NCI-H526 treated with DMSO at 0.1 percent for 48 hours (cell line): ENCODE data around the gene NELL1.
"Not testable (repeated sequence)": the region's sequence is repeated elsewhere in the genome, so short reads cannot be mapped to it uniquely, and the experiment has no call there.

Source experiments
- DNase-seq: peaks from one replicate; lab custom pipeline; 2025; lab: John Stamatoyannopoulos, UW

NELL1 gene

DNA sequence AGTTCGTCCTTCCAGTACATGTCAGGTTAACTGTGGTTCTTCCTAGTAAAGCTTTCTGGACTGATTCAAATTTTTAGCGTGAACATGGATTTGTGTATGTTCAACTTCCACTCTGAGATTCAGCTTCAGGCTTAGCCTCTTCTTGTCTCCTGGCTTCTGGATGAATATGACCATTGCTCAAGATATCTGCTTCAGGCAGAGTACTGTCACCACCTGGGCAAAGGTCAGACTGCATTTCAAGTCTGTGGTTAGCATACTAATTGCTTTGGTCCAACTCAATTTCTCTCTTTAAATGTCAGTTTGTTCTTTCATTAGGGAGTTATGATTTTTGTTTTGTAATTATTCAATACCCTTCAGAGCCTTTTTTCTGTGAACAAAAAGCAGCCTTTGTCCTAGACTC, 440.0 kb downstream of the NELL1 start:
- DNase-seq = no peak

DNA sequence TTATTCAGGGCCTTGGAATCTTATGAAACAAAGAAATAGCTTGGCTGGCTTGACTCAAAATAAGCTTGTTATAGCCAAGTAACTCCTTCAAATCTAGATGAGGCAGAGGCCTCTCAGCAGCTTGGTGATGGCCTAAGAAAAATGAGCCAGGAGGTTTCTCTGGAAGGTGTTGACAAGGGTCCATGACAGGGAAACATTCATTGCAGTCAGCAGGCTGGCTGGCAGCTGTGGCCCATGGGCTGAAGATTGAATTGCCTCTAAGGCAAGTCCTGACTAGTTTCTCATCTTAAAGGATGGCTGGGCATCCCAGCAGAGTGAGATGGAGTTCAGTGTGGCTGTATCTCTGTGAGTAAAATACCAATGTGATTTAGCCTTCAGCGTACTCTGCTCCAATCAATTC, 441.0 kb downstream of the NELL1 start:
- no peak for DNase-seq

DNA sequence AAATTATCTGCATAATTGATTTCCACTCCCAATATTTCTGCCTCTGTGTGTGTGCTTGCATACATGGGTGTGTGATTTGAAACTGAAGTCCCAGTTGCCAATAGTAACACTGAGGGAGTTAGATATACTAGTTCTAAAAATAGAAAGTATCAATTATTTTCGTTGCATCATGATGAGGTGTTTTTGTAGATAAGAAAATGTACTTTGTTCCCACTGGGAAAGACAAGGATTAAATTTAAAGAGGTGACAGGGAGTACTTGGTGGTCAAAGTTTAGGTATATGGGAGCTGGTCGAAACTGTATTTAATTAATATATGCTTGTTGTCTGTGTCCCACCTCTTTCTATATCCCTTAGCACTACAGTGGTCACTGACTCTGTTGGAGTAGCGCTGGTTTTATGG, 444.5 kb downstream of the NELL1 start:
- DNase-seq = no peak

DNA sequence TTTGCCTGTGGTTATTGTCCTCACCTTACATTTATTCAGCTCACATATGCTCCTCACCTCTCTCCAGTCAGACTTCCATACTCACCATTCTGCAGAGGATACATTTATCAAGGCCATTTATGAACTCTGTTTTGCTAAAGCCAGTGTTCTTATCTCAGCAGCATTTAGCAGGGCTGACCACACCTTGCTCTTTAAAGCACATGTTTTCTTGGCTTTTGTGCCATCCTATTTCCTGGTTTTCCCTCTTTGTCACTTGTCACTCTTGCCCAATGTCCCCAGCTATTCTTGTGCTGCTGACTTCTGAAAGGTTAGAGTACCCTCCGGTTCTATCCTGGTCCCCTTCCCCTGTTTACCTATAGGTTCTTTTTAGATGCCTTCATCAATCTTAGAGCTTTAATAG, 446.6 kb downstream of the NELL1 start:
- no peak for DNase-seq

DNA sequence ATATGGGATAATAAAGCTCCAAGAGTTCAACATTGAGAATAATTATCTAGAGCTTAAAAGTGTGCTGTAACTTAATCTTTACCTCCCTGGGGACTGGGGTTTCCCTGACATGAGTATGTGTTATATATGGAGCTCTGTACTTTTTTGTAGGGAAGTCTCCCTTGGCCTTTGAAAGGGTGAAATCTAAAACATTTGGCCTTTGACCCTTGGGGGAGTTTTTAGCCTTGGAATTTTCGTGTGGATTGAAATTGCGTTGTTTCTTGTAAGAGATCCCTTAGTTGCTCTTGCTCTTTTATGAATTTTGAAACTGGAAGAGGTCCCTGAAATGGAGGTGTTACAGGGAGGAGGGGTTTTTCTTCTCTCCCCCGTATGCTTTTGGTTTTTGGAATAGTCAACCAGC, 450.0 kb downstream of the NELL1 start:
- no peak for DNase-seq

DNA sequence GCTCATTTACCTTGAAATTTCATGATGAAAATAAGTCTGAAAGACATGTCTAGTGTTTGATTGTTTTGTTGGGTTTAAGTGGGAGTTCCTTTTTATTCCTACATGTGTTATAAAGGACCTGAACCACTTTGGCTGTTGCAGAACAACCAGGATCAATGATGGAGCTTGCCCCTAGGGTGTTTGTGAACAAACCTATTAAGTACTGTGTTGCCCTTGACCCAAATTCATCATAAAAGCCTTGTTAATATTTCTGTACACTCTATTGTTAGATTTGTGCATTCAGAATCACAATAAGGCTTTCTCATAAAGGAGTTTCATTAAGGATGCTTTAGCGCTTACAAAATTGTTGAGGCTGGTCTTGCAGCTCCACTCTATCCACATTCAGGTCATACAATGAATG, 452.6 kb downstream of the NELL1 start:
- DNase-seq = no peak

DNA sequence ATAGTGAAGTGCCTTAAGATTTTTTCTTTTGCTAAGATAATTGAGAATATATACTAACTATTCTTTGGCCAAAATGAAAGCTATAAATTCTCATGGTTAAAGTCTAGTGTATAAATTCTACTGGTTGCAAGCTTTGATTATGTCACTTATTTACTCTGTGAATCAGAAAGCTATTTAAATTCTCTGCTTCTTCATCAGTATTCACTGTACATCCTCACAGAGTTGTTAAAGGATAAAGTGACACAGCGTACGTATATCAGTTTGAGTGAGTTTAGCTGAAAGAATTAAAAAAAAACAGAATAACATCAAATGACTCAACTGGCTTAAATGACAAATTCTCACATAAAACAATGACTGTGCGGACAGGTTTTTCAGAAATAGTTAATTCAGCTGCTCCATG, 453.1 kb downstream of the NELL1 start:
- no peak for DNase-seq

DNA sequence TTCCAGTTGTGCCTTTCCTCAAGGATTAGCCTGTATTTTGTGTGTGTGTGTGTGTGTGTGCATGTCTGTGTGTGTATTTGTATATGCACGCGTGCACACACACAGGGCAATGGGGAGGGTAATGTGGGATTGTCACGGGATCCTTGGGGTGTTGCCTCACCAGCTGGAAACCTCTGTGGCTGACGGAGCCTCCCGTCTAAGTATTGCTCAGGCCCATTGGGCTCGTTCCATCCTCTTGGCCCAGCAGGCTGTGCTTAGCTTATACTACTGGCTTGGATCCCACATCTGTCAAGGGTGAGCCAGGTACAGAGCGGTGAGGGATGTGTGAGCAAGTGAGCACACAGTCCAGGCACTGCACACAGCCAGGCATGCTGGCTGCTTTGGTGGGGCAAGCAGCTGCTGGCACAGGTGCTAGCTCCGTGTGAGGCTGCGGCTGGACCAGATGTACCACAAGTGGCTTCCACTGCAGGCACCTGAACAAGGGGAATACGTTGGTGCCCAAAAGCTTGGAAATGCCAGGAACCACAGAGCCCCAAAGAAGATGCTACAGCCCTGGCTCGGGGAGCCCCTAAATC, 462.8 kb downstream of the NELL1 start:
- no peak for DNase-seq

DNA sequence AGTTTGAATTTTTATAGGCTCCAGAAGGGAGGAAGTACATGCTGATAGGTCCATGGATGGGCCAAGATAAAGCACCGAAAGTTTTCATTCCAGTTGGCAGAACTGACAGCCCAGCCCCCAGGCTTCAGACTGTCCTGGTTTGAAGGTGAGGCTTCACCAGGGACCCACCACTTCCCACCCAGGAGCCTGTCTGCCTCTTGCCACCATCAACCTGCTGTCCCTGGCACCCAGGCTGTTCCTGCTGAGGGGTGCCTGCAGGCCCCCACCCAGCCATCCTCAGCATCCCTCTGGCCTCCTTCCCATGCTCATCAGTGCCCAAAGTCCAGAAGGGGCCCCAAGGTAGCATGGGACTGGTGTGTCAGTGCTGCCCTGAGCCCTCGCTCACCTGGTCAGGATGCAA, 463.9 kb downstream of the NELL1 start:
- no peak for DNase-seq

DNA sequence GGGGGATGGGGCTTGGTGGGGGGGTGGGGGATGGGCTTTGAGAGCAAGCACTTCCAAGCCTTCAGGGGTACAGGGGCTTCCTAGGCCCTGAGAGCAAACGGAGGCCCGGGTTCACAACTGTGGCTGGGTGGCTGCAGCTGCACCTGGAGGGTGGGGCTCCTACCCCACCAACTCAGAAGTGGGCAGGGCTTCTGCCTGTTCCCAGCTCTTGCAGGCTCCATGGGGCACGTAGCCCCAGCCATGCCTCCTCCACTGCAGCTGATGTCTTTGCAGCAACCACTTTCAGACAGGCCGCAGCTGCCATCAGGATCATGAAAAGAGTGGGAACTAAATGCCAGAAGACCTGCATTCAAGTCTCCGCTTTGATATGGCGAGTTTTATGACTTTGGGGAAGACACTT, 464.3 kb downstream of the NELL1 start:
- no peak for DNase-seq

DNA sequence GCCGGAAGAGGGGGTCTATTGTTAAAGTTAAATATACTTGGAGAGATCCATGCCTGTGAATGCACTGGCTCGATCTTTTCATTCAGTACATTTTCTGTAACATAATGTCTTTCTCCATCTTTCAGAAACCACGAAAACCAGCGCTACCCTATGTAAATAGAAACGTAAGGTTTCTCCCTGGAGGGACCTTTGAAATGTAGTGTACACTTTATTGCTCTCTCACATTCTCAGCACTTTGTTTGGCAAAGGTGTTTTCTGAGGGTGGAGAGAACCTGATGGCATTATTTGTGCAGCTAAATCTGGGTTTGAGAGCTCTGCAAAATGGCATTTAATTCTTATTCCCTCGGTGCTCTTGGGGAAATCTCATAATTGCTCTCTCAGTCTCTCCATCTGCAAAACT, 468.4 kb downstream of the NELL1 start:
- DNase-seq = no peak

DNA sequence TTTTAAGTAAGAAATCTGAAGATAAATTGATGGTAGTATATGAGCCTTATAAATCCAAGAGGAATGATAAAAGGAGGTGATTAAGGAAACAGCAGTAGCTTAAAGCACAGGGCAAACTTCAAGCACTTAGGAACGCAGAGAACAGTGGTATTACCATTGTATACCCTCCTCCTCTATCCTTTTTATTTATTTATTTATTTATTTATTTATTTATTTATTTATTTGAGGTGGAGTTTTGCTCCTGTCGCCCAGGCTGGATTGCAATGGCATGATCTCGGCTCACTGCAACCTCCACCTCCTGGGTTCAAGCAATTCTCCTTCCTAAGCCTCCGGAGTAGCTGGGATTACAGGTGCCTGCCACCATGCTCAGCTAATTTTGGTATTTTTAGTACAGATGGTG, 472.2 kb downstream of the NELL1 start:
- DNase-seq = not testable (repeated sequence)

DNA sequence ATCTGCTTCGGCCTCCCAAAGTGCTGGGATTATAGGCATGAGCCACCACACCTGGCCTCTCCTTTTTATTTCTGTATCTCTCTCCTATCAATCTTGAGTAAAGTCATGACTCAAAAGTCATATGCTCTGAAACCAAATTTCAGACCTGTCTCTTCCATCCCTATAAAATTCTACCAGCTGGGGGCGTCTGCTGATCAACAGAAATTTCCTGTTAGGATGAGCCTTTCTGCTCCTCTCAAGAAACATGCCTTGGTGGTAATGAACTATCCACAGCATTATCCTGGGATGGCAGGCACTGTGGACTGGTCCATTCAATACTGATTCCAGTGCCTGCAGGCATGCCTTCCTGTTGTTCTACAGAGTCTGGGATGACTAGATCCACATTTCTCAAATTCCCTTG, 472.6 kb downstream of the NELL1 start:
- DNase-seq = peak; percentile 14

DNA sequence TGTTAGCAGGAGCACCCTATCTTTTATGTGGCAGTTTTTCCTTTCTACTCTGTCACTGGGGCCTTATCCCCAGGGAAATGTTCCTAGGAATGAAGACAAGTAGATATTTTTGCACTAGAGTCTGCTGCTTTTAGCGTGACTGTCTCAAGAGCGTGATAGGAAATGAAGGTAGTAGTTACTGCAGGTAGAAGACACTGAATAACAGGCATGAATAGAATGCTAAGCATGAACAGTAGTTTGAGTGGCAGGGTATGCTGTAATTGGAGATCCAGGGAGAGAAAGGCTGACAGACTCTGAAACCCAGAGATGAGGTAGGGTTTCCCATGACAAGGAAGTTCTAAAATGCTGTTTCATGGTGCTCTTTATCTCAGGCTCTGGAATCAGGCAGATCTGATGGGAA, 475.1 kb downstream of the NELL1 start:
- no peak for DNase-seq

DNA sequence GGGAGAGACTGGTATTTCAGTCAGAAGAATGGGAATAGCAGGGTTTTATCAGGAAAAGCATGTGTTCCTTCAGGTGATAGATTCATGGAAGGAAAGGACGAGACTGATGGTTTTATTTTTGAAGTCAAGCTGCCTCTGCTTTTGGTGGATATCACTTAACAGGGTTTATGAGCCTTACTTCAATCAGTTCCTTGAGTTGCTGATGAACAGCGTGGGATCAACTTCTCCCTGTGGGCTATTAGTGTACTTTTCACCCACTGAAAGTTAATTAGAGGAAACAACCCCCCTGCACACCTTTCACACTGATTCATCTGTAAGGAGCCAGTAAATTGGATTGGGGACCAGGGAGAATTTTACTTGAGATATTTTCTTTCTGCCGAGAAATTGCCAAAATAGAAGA, 479.0 kb downstream of the NELL1 start:
- DNase-seq = no peak

DNA sequence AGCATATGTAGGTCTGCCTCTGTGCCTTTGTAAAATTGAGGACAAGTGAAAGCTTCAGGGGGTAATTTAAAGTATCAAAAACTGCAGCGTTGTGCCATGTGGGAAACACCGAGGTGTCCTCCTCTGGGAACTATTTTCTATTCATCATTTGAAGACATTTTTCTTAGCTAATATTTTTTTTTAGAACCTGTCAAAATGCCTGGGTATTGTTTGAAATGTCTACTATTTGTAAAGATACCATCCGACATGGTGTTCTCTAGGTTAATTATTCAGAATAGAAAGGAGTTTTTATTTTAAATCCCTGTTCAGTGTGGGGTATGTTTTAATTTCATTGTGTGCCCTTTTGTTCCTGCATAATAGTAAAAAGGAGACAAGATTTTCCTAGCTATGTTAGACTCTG, 490.8 kb downstream of the NELL1 start:
- no peak for DNase-seq

DNA sequence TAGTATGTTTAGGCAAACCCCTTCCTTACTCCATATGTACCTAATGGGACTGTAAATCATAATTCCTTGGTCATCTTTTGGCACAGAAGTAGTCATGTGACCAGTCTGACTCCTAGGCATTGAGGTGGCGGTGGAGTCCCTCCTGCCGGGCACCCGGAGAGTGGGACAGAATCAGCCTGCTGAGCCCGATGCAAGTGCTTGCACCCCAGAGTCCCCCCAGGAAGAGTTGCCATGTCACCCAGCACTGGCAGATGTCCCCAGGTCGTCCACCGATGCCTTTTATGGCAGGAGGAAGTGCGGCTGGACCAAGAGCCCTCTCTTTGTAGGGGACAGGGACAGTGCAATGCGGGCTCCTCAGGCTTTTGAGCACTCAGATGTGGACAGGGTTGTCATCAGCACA, 500.3 kb downstream of the NELL1 start:
- DNase-seq = no peak

DNA sequence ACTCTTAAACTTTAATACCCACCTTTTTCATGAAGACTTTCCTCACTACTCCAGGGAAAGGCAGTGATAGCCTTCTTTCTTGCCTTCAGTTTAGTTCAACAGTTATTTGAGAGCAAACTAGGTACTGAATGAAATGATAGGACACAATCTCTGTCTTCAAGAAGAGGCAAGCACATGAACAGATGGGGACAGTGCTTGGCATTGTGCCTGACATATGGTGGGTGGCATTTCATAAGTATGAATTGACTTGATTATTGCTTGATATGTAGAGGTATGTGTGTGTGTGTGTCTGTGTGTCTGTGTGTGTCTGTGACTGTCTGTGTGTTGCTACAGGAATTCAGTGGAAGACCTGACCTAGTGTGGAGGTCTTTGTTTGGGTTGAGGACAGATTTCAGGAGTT, 504.1 kb downstream of the NELL1 start:
- DNase-seq = no peak

DNA sequence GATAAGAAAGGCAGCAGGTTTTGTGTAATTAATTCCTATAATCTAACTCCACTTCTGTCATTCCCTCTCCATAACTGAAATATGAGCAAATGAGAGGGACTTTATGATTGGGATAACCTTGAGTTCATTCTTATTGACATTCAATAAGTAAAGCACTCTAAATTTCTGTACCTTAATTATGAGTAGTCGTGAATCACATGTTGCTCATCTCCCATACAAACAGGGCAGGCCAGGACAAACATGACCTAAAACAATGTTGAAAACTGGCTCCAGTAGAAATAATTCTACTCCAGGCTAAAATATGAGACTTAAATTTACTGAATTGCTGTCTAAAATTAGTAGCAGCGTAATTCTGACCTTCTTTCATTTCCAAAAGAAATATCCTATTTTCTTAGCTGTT, 505.4 kb downstream of the NELL1 start:
- no peak for DNase-seq

DNA sequence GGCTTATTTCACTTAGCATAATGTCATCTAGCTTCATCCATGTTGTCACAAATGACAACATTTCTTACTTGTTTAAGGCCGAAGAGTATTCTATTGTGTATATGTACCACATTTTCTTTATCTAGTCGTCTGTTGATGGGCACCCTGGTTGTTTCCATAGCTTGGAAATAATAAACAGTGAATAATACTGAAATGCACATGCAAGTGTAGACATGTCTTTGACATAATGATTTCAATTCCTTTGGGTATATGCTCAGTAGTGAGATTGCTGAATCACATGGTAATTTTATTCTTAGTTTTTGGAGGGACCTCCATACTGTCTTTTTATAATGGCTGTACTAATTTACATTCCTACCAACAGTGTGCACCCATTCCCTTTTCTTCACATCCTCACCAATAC, 508.0 kb downstream of the NELL1 start:
- DNase-seq = no peak

DNA sequence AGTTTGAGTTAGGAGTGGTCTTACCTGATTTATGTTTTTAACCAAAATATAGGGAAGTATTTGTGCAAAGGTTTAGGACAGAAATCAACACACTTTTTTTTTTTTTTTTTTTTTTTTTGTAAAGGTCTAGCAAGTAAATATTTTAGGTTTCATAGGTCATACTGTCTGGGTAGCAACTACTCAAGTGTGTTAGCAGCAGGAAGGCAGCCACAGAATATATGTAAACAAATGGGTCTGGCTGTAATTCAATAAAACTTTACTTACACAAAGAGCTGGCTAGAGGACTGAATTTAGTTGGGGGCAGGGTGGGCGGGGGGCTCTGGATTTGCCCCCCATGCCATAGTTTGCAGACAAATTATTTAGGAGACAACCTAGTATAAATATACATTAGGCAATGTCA, 510.4 kb downstream of the NELL1 start:
- no peak for DNase-seq

DNA sequence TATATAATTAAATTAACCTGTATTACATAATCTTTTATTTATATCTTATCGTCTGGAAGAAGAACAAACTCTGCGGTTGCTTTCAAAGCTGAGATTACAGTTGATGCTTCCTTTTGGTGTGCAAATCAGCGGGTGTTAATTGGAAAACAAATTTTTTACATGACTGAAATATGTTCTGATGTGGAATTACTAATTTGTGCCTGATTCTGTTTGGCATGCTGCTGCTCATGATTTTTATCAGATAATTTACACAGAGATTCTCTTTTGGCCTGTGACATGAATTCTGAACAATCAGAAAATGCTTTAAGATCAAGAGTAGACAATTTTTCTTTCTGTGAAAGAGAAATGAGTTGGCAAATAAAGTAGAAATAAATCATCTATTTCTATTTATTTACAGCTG, 510.8 kb downstream of the NELL1 start:
- no peak for DNase-seq

DNA sequence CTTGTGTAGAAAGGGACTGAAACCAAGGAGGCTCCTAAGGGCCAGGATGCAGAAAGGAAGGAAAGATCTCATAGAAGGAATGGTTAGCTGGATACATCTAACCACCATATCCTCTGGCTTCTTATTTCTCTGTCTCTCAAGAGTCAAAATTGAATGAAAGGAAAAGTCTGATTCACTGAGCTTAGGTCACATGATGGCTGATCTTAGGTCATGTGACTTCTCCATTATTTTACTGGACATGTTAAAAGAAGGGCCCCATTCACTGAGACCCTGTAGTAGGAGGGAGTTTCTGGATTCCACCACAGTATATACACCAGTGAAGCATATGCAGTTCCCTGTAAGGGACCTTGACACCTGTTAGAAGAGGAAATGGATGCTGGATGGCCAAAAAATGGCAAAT, 516.6 kb downstream of the NELL1 start:
- DNase-seq = no peak

DNA sequence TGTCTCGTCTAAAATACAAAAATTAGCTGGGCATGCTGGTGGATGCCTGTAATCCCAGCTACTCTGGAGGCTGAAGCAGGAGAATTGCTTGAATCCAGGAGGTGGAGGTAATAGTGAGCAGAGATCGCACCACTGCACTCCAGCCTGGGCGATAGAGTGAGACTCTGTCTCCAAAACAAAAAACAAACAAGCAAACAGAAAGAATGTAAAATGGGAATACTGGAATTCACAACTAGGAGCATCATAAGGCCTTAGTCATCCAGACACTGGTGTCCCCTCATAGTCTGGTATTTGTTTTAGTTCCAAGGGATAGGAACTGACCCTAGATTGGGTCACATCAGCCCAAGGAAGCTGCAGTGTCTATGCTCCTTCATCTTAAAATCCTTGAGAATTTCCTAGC, 520.8 kb downstream of the NELL1 start:
- DNase-seq = no peak

DNA sequence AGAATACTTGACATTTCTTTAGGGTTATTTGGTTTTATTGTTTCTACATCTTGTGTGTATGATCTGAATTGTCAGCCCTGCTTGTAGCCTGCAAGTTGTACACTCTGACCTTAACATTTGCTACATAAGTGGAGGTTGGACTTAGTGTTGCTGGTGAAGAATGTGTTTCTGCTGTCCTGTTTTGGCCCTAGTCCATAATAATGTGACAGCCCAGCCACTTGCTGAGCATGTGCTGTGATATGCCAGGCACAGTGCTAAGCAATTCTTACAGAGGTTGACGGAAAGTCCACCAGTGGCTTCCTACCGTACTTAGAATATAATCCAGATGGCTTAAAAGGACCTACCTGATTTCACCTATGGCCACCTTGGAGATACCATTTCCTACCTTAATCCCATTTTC, 526.6 kb downstream of the NELL1 start:
- no peak for DNase-seq
